ENCODE measurements around the gene CGB3. TPM values are rescaled to one million over a fixed set of nuclear protein-coding genes. Genes with fewer than 3 reads are reported as not detected.

The CGB3 gene
- total RNA-seq, 1 experiment from 2014 or later = 0.46 TPM

DNA sequence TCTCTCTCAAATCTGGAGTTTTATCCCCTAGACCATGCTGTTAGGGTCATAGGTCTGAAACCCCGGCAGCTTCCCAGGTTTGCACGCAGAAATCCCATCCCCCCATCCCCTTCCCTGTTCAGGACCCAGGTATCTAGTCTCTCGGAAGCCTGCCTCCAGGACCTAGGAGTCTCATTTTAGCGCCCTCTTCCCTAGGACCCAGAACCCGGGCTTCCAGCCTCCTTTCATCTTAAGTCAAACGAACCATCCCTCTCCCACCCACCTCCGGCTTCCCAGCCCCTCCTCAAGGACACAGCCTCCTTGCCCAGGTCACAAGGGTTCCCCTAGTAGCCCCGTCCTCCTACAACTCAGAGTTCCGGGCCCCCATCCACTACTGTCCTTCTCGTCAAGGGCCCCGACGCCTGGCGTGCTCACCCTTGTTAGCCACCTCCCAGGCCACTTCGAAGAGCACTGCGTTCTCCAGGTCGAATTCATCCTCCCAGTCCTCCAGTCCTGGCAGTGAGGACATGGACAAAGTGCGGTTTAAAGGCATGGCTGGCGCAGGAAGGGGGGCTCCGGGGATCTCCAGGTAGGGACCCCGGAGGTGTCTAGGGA is 31.5 kb downstream of the CGB3 start:
- H3K4me1 Mint-ChIP-seq = peaks cover 31 to 36% of the 10 kb centered on the region in 2 experiments

More for the DNA sequence above, 31.5 kb downstream of the CGB3 start:
- Mint-ChIP-seq H3K27me3 (ENCODE audit: low read depth) (no peaks in the 10 kb centered on the region), H3K4me3 (peak overlapping the region; percentile 93 to 95), H3K9me3 (no peaks in the 10 kb centered on the region), H3K36me3 (ENCODE audit: insufficient read depth in 1 of 3, low read depth in 3 of 3) (peaks cover 15 to 30% (median 30%) of the 10 kb centered on the region in 3 experiments), H3K27ac (peak overlapping the region; percentile 5 to 98 (median 73); a peak in 6 of 7 replicates)
- H2BK120ac ChIP-seq (ENCODE audit: low read depth, low read length, poor library complexity, severe bottlenecking) = no peak overlapping the region
- TF ChIP-seq, protein P1, sequence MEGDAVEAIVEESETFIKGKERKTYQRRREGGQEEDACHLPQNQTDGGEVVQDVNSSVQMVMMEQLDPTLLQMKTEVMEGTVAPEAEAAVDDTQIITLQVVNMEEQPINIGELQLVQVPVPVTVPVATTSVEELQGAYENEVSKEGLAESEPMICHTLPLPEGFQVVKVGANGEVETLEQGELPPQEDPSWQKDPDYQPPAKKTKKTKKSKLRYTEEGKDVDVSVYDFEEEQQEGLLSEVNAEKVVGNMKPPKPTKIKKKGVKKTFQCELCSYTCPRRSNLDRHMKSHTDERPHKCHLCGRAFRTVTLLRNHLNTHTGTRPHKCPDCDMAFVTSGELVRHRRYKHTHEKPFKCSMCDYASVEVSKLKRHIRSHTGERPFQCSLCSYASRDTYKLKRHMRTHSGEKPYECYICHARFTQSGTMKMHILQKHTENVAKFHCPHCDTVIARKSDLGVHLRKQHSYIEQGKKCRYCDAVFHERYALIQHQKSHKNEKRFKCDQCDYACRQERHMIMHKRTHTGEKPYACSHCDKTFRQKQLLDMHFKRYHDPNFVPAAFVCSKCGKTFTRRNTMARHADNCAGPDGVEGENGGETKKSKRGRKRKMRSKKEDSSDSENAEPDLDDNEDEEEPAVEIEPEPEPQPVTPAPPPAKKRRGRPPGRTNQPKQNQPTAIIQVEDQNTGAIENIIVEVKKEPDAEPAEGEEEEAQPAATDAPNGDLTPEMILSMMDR (conservative IDR thresholded peaks at IDR 0.05) = no peak
- no peak overlapping the region for H3K27ac ChIP-seq (ENCODE audit: insufficient read length, low read depth, low read length)
- H3K18ac ChIP-seq (ENCODE audit: insufficient read length, low read depth, low read length) = peak overlapping the region; percentile 21
- peaks cover 8% of the 10 kb centered on the region for H3K23me2 ChIP-seq (ENCODE audit: insufficient read length, low read depth, low read length, poor library complexity, severe bottlenecking)
- H3K4me1 ChIP-seq (ENCODE audit: insufficient read depth, low read length) = no peaks in the 10 kb centered on the region; the same call in 1 of the 2 replicates
- peak overlapping the region; percentile 80 for H3K4me2 ChIP-seq (ENCODE audit: insufficient read depth, insufficient read length, low read length)
- H3K4ac ChIP-seq (ENCODE audit: low read depth, low read length) = no peak overlapping the region
- no peaks in the 10 kb centered on the region for H3K27me3 ChIP-seq (ENCODE audit: insufficient read depth, low read length)
- DNase-seq = peak; percentile 34
- no peak overlapping the region for H2BK20ac ChIP-seq (ENCODE audit: low read depth, low read length, poor library complexity, severe bottlenecking)
- no peak overlapping the region for H2AK5ac ChIP-seq (ENCODE audit: insufficient read length, low read length)
- H3K9me3 ChIP-seq (ENCODE audit: control insufficient read depth, low read depth, low read length) = no peaks in the 10 kb centered on the region
- H2BK15ac ChIP-seq (ENCODE audit: low read depth, low read length) = no peak overlapping the region
- H4K20me1 ChIP-seq (ENCODE audit: control insufficient read depth, insufficient read depth, insufficient read length) = no peaks in the 10 kb centered on the region
- H3K23ac ChIP-seq (ENCODE audit: insufficient read length, low read depth, low read length) = no peak overlapping the region
- H3T11ph ChIP-seq (ENCODE audit: low read length) = no peak overlapping the region
- no peak overlapping the region for H2BK12ac ChIP-seq (ENCODE audit: insufficient read length, low read depth, low read length)
- no peak overlapping the region for H2BK5ac ChIP-seq (ENCODE audit: insufficient read length, low read length)
- no peak overlapping the region for H4K8ac ChIP-seq (replicated peaks; ENCODE audit: insufficient read length, low read depth, low read length)
- peaks cover 9% of the 10 kb centered on the region; the same call in 1 of the 2 replicates for H3K79me2 ChIP-seq (ENCODE audit: insufficient read depth, low read length)
- no peaks in the 10 kb centered on the region for H3K79me1 ChIP-seq (ENCODE audit: insufficient read depth, low read depth, low read length, poor library complexity, severe bottlenecking)
- H3K9ac ChIP-seq (ENCODE audit: extremely low read depth, insufficient read length, low read length) = peak overlapping the region; percentile 69
- H3K14ac ChIP-seq (ENCODE audit: insufficient read depth, low read length) = peak overlapping the region; percentile 82
- no peak overlapping the region for H4K5ac ChIP-seq (ENCODE audit: insufficient read length, low read depth, low read length)
- H3K56ac ChIP-seq (ENCODE audit: insufficient read length, low read depth, low read length) = no peak overlapping the region
- WGBS (ENCODE audit: extremely low coverage, insufficient read length, low lambda C conversion rate) = no CpG with 5 or more reads among the region's 20 CpGs
- H4K91ac ChIP-seq (ENCODE audit: insufficient read length, low read depth, low read length) = no peak overlapping the region
- H2AFZ ChIP-seq (ENCODE audit: low read length) = no peak overlapping the region
